K562 (cell line): ENCODE data around the gene METAP1D. TPM values are rescaled to one million over a fixed set of nuclear protein-coding genes. Genes with fewer than 3 reads are reported as not detected.

Experiments used
- CBX1 ChIP-seq: sonication (generic); IDR thresholded peaks from 2 replicates; pipeline ENCODE4 v1.6.1; 2016; ENCODE audit warnings: antibody characterized with exemption, low read depth, mild to moderate bottlenecking
- CCNT2 ChIP-seq: IDR thresholded peaks from 2 replicates; pipeline ENCODE4 v1.6.1; 2011; ENCODE audit warnings: borderline replicate concordance, low read depth, mild to moderate bottlenecking, moderate library complexity, mixed read lengths, low read length; ENCODE audit not compliant: insufficient read length; ENCODE audit errors: extremely low read depth
- ELF2 ChIP-seq: fragments of 250-450 bp; sonication (Bioruptor Pico); IDR thresholded peaks from 2 replicates; pipeline ENCODE4 v1.5.0; 2021; ENCODE audit warnings: mild to moderate bottlenecking
- GTF3C2 ChIP-seq: IDR thresholded peaks from 3 replicates; pipeline ENCODE4 v1.6.1; 2011; ENCODE audit warnings: borderline replicate concordance, mild to moderate bottlenecking, moderate library complexity; ENCODE audit not compliant: insufficient read length; ENCODE audit errors: extremely low read depth
- KAT2B ChIP-seq: IDR thresholded peaks from one replicate; pipeline ENCODE4 v1.6.1; 2012; ENCODE audit warnings: low read depth, mild to moderate bottlenecking, control low read depth, inconsistent platforms, low read length, moderate library complexity
- NCOA4 ChIP-seq: fragments of 450-650 bp; IDR thresholded peaks from 2 replicates; pipeline ENCODE4 v1.6.1; 2018; ENCODE audit warnings: mild to moderate bottlenecking; ENCODE audit not compliant: partially characterized antibody
- PHTF2 ChIP-seq: fragments of 250-450 bp; sonication (Bioruptor Pico); IDR thresholded peaks from 2 replicates; pipeline ENCODE4 v1.5.0; 2021; ENCODE audit warnings: mild to moderate bottlenecking
- PURB ChIP-seq: sonication (generic); formaldehyde crosslinking; IDR thresholded peaks from 2 replicates; pipeline ENCODE4 v1.9.0; 2021; ENCODE audit warnings: low read depth, mild to moderate bottlenecking, missing genetic modification reagents
- SUPT5H ChIP-seq: fragments of 450-650 bp; IDR thresholded peaks from 2 replicates; pipeline ENCODE4 v1.6.1; 2016
- ZNF121 ChIP-seq: sonication (generic); formaldehyde crosslinking; conservative IDR thresholded peaks from 2 replicates; pipeline ENCODE4 v1.8.0; 2022; ENCODE audit warnings: missing genetic modification reagents
- ZNF280B ChIP-seq: fragments of 250-450 bp; sonication (Bioruptor Pico); IDR thresholded peaks from 2 replicates; pipeline ENCODE4 v1.5.1; 2021; ENCODE audit warnings: mild to moderate bottlenecking
- ZNF668 ChIP-seq: fragments of 250-450 bp; sonication (Bioruptor Pico); IDR thresholded peaks from 2 replicates; pipeline ENCODE4 v1.8.0; 2022; ENCODE audit warnings: mild to moderate bottlenecking, inconsistent platforms
- polyA plus RNA-seq, 8 experiments: library from polyadenylated mRNA; depleted of rRNA in 4 of 8; stranded (reverse) in 5 of 8; unstranded in 3 of 8; fragments of >200 nt; fragmentation: Nextera tagmentation in 2 of 8; fragmentation: Illumina TruSeq in 1 of 8; extraction: Ambion mirVana in 2 of 8; extraction: Trizol in 1 of 8; gene quantifications; 2 replicates each; pipeline versions ENCODE4 v1.2.1 to v1.2.3, GENCODE V29; 2011 to 2014; ENCODE audit warnings: inconsistent platforms in 1 of 8, missing spikeins in 1 of 8
- total RNA-seq, 7 experiments: library from RNA; depleted of rRNA in 6 of 7; stranded (reverse); fragments of >200 nt in 6 of 7; fragmentation: Illumina TruSeq in 2 of 7; extraction: Trizol in 2 of 7; gene quantifications; 2 replicates each; pipeline versions ENCODE4 v1.2.1 to v1.2.3, GENCODE V29; 2011 to 2021; ENCODE audit warnings: low replicate concordance in 1 of 7
- TF ChIP-seq, protein P1 (sequence below): sonication (generic); formaldehyde crosslinking; IDR thresholded peaks from 2 replicates; pipeline ENCODE4 v1.8.1; 2023; ENCODE audit warnings: mild to moderate bottlenecking, missing genetic modification reagents
- TF ChIP-seq, protein P2 (sequence below): fragments of 450-650 bp; formaldehyde crosslinking; IDR thresholded peaks from 2 replicates; pipeline ENCODE4 v1.4.0; 2020; ENCODE audit warnings: mild to moderate bottlenecking, moderate library complexity
- TF ChIP-seq, protein P3 (sequence below): fragments of 200-800 bp; sonication (Bioruptor generic); IDR thresholded peaks from 2 replicates; pipeline ENCODE4 v1.6.1; 2017; ENCODE audit warnings: missing genetic modification characterization, missing compliant biosample characterization

Gene METAP1D
- total and polyA plus RNA-seq, 9 of the 15 experiments (the other 6 are each of a cell fraction or from before 2014, with no cell fraction given) = 8.0 to 23.4 (median 15.7) TPM

- TF ChIP-seq ZNF280B (no peak), PURB (CRISPR knock-in tag) (no peak), CCNT2 (peak; percentile 82), PHTF2 (no peak), ZNF668 (CRISPR knock-in tag) (no peak), SUPT5H (peak; percentile 90), ELF2 (CRISPR knock-in tag) (no peak), ZNF121 (CRISPR knock-in tag) (no peak), CBX1 (no peak; the same call in 1 of the 2 replicates), GTF3C2 (no peak), NCOA4 (no peak), KAT2B (no peak)
- TF ChIP-seq, protein P1, sequence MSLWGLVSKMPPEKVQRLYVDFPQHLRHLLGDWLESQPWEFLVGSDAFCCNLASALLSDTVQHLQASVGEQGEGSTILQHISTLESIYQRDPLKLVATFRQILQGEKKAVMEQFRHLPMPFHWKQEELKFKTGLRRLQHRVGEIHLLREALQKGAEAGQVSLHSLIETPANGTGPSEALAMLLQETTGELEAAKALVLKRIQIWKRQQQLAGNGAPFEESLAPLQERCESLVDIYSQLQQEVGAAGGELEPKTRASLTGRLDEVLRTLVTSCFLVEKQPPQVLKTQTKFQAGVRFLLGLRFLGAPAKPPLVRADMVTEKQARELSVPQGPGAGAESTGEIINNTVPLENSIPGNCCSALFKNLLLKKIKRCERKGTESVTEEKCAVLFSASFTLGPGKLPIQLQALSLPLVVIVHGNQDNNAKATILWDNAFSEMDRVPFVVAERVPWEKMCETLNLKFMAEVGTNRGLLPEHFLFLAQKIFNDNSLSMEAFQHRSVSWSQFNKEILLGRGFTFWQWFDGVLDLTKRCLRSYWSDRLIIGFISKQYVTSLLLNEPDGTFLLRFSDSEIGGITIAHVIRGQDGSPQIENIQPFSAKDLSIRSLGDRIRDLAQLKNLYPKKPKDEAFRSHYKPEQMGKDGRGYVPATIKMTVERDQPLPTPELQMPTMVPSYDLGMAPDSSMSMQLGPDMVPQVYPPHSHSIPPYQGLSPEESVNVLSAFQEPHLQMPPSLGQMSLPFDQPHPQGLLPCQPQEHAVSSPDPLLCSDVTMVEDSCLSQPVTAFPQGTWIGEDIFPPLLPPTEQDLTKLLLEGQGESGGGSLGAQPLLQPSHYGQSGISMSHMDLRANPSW = no peak; the same call in 1 of the 2 replicates
- TF ChIP-seq, protein P2, sequence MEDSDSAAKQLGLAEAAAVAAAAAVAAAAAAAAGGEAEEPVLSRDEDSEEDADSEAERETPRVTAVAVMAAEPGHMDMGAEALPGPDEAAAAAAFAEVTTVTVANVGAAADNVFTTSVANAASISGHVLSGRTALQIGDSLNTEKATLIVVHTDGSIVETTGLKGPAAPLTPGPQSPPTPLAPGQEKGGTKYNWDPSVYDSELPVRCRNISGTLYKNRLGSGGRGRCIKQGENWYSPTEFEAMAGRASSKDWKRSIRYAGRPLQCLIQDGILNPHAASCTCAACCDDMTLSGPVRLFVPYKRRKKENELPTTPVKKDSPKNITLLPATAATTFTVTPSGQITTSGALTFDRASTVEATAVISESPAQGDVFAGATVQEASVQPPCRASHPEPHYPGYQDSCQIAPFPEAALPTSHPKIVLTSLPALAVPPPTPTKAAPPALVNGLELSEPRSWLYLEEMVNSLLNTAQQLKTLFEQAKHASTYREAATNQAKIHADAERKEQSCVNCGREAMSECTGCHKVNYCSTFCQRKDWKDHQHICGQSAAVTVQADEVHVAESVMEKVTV (CRISPR knock-in tag) = no peak
- TF ChIP-seq, protein P3, sequence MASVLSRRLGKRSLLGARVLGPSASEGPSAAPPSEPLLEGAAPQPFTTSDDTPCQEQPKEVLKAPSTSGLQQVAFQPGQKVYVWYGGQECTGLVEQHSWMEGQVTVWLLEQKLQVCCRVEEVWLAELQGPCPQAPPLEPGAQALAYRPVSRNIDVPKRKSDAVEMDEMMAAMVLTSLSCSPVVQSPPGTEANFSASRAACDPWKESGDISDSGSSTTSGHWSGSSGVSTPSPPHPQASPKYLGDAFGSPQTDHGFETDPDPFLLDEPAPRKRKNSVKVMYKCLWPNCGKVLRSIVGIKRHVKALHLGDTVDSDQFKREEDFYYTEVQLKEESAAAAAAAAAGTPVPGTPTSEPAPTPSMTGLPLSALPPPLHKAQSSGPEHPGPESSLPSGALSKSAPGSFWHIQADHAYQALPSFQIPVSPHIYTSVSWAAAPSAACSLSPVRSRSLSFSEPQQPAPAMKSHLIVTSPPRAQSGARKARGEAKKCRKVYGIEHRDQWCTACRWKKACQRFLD (CRISPR knock-in tag) = 0 out of 2 replicates have a peak, but pooled peaks have one; percentile 29
Observed at GRCh38 chr2:172084645-172085459, 85.1 kb downstream of the METAP1D start (continued).
